Neural cell (in vitro differentiated cells): ENCODE data around the gene POLR1E.
"Not testable (repeated sequence)": the region's sequence is repeated elsewhere in the genome, so short reads cannot be mapped to it uniquely, and the experiment has no call there.

ENCODE experiments used
- CTCF ChIP-seq: fragments of 450-650 bp; IDR thresholded peaks from 2 replicates; pipeline ENCODE4 v1.5.1; 2014; ENCODE audit warnings: antibody characterized with exemption, mild to moderate bottlenecking, moderate library complexity; ENCODE audit not compliant: poor library complexity, severe bottlenecking
- EP300 ChIP-seq: fragments of 450-650 bp; conservative IDR thresholded peaks from 2 replicates; pipeline ENCODE4 v1.6.1; 2014; ENCODE audit warnings: antibody characterized with exemption, mild to moderate bottlenecking, moderate library complexity; ENCODE audit not compliant: poor library complexity, severe bottlenecking
- EZH2 ChIP-seq: fragments of 200-600, 300-800 bp; shearing (Covaris generic), sonication (generic); IDR thresholded peaks from 2 replicates; pipeline ENCODE4 v1.6.1; 2014; ENCODE audit warnings: antibody characterized with exemption, low read length, borderline replicate concordance, mild to moderate bottlenecking; ENCODE audit not compliant: insufficient read depth, poor library complexity, severe bottlenecking
- RAD21 ChIP-seq: fragments of 450-650 bp; conservative IDR thresholded peaks from 2 replicates; pipeline ENCODE4 v1.6.1; 2014; ENCODE audit warnings: antibody characterized with exemption, mild to moderate bottlenecking, moderate library complexity
- REST ChIP-seq: IDR thresholded peaks from 2 replicates; pipeline ENCODE4 v1.6.1; 2012; ENCODE audit warnings: borderline replicate concordance

GRCh38 chr9:37510053-37510452 lies 24.3 kb downstream of the POLR1E start:
- TF ChIP-seq CTCF, RAD21, EP300, EZH2, REST: not testable (repeated sequence)
